ENCODE measurements around the gene CRHR1.

DNA sequence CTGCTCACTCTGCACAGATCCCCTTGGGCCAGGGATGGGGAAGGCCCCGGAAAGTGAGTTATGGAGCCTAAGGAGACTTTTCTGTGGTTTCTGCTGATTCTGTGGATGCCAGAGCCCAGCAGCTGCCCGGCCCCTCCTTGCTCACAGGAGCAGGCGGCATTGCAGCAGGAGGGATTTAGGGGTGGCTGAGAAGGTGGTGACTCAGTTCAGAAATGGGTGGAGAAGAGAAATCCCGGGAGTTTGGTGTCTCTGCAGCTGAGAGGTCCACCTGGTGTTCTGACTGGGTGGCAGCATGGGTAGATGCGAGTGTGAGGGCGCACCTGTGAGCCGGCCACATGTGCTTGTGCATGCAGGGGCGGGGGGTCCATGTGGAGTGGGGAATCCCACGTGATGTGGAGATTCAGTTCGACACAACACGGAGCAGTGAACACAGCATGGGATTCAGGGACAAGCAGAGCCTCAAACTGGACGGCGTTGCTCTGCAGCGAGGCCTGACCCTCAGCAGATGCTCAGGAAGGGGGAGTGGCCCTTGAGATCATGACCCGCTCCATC is 44.5 kb downstream of the CRHR1 start:
- TF ChIP-seq, protein P1, sequence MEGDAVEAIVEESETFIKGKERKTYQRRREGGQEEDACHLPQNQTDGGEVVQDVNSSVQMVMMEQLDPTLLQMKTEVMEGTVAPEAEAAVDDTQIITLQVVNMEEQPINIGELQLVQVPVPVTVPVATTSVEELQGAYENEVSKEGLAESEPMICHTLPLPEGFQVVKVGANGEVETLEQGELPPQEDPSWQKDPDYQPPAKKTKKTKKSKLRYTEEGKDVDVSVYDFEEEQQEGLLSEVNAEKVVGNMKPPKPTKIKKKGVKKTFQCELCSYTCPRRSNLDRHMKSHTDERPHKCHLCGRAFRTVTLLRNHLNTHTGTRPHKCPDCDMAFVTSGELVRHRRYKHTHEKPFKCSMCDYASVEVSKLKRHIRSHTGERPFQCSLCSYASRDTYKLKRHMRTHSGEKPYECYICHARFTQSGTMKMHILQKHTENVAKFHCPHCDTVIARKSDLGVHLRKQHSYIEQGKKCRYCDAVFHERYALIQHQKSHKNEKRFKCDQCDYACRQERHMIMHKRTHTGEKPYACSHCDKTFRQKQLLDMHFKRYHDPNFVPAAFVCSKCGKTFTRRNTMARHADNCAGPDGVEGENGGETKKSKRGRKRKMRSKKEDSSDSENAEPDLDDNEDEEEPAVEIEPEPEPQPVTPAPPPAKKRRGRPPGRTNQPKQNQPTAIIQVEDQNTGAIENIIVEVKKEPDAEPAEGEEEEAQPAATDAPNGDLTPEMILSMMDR (IDR thresholded peaks at IDR 0.05; ENCODE audit: low read depth, low read length): no peak
- TF ChIP-seq EZH2phosphoT487 (IDR thresholded peaks at IDR 0.05; ENCODE audit: low read depth): no peak

All from OCI-LY3 (cell line).